Measurements from ENCODE around the gene ZNF169.
"Not testable (repeated sequence)": the region's sequence is repeated elsewhere in the genome, so short reads cannot be mapped to it uniquely, and the experiment has no call there.

The ZNF169 gene

DNA sequence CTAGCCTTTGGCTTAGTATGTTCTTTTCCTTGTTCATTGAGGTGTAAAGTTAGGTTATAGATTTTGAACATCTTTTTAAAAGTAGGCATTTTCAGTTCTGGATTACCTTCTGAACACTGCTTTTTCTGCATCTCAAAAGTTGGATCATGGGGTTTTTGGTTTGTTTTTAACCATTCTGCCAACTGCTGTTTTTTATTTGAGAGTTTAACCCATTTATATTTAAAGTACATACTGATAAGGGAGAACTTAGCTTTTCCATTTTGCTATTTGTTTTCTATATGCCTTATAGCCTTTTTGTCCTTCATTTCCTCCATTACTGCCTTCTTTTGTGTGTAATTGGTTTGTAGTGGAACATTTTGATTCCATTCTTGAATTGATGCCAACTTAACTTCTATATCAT is 30.5 kb upstream of the ZNF169 start:
- no peak overlapping the region for H2AFZ ChIP-seq (ENCODE audit: low read length)
- no peak overlapping the region for H3K4me3 ChIP-seq (ENCODE audit: low read length)
- no peak overlapping the region for H3K9ac ChIP-seq (ENCODE audit: low read length)
- no peaks in the 10 kb centered on the region for H3K4me1 ChIP-seq (ENCODE audit: low read length)
- H3K9me2 ChIP-seq (replicated peaks; ENCODE audit: insufficient read depth, low read length) = no peaks in the 10 kb centered on the region
- H3F3A ChIP-seq (ENCODE audit: insufficient read depth, low read length) = no peaks in the 10 kb centered on the region
- no peaks in the 10 kb centered on the region for H4K20me1 ChIP-seq (ENCODE audit: insufficient read depth, low read length)
- no peaks in the 10 kb centered on the region for H3K36me3 ChIP-seq (replicated peaks; ENCODE audit: insufficient read depth, low read length)
- H3K79me2 ChIP-seq (ENCODE audit: low read length) = no peaks in the 10 kb centered on the region
- no peak overlapping the region for H3K4me2 ChIP-seq (ENCODE audit: low read depth, low read length)
- H3K9me3 ChIP-seq (replicated peaks; ENCODE audit: insufficient read depth, low read length) = no peaks in the 10 kb centered on the region
- TF ChIP-seq EZH2phosphoT487 (IDR thresholded peaks at IDR 0.05; ENCODE audit: low read length) (no peak), EZH2 (optimal IDR thresholded peaks at IDR 0.05; ENCODE audit: low read depth, low read length) (no peak)
- TF ChIP-seq, protein P1, sequence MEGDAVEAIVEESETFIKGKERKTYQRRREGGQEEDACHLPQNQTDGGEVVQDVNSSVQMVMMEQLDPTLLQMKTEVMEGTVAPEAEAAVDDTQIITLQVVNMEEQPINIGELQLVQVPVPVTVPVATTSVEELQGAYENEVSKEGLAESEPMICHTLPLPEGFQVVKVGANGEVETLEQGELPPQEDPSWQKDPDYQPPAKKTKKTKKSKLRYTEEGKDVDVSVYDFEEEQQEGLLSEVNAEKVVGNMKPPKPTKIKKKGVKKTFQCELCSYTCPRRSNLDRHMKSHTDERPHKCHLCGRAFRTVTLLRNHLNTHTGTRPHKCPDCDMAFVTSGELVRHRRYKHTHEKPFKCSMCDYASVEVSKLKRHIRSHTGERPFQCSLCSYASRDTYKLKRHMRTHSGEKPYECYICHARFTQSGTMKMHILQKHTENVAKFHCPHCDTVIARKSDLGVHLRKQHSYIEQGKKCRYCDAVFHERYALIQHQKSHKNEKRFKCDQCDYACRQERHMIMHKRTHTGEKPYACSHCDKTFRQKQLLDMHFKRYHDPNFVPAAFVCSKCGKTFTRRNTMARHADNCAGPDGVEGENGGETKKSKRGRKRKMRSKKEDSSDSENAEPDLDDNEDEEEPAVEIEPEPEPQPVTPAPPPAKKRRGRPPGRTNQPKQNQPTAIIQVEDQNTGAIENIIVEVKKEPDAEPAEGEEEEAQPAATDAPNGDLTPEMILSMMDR (IDR thresholded peaks at IDR 0.05; ENCODE audit: low read length) = no peak
- DNase-seq = no peak
- no peaks in the 10 kb centered on the region for H3K27me3 ChIP-seq (replicated peaks; ENCODE audit: insufficient read depth, low read length)
- H3K27ac ChIP-seq (ENCODE audit: low read length) = no peak overlapping the region

DNA sequence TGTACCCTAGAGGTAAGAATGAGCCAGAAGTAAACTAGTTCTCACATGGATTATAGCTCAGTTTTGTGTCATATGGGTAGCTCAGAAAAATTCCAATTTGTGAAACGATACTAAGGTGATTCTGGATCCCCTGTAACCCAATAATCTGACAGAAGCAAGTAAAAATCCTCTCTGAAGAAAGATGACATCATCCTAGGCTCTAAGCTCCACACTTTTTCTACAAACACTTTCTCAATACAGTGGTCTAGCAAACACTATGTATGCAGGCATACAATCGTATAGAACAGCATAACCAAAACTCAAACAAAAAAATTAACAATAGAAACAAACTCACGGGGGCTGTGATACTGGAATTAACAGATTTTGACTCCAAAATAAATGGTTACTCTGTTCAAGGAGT is 26.7 kb upstream of the ZNF169 start:
- H3K9me3 ChIP-seq (replicated peaks; ENCODE audit: insufficient read depth, low read length) = no peaks in the 10 kb centered on the region
- no peaks in the 10 kb centered on the region for H3K4me1 ChIP-seq (ENCODE audit: low read length)
- no peak for TF ChIP-seq EZH2 (optimal IDR thresholded peaks at IDR 0.05; ENCODE audit: low read depth, low read length)
- TF ChIP-seq EZH2phosphoT487 (IDR thresholded peaks at IDR 0.05; ENCODE audit: low read length) = no peak
- TF ChIP-seq, protein P1 (IDR thresholded peaks at IDR 0.05; ENCODE audit: low read length) = no peak
- H4K20me1 ChIP-seq (ENCODE audit: insufficient read depth, low read length) = no peaks in the 10 kb centered on the region
- H3K36me3 ChIP-seq (replicated peaks; ENCODE audit: insufficient read depth, low read length) = no peaks in the 10 kb centered on the region
- H3K27ac ChIP-seq (ENCODE audit: low read length) = no peak overlapping the region
- H3K9ac ChIP-seq (ENCODE audit: low read length) = no peak overlapping the region
- H3K4me2 ChIP-seq (ENCODE audit: low read depth, low read length) = no peak overlapping the region
- DNase-seq = no peak
- no peaks in the 10 kb centered on the region for H3K9me2 ChIP-seq (replicated peaks; ENCODE audit: insufficient read depth, low read length)
- H3K27me3 ChIP-seq (replicated peaks; ENCODE audit: insufficient read depth, low read length) = no peaks in the 10 kb centered on the region
- H3K79me2 ChIP-seq (ENCODE audit: low read length) = no peaks in the 10 kb centered on the region
- no peak overlapping the region for H2AFZ ChIP-seq (ENCODE audit: low read length)
- H3K4me3 ChIP-seq (ENCODE audit: low read length) = no peak overlapping the region
- H3F3A ChIP-seq (ENCODE audit: insufficient read depth, low read length) = no peaks in the 10 kb centered on the region

DNA sequence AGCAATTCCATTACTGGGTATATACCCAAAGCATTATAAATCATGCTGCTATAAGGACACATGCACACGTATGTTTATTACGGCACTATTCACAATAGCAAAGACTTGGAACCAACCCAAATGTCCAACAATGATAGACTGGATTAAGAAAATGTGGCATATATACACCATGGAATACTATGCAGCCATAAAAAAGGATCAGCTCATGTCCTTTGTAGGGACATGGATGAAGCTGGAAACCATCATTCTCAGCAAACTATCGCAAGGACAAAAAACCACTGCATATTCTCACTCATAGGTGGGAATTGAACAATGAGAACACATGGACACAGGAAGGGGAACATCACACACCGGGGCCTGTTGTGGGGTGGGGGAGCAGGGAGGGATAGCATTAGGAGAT is 18.0 kb upstream of the ZNF169 start:
- not testable (repeated sequence) for H3K36me3 ChIP-seq (replicated peaks; ENCODE audit: insufficient read depth, low read length); H3K9me3 ChIP-seq (replicated peaks; ENCODE audit: insufficient read depth, low read length)

DNA sequence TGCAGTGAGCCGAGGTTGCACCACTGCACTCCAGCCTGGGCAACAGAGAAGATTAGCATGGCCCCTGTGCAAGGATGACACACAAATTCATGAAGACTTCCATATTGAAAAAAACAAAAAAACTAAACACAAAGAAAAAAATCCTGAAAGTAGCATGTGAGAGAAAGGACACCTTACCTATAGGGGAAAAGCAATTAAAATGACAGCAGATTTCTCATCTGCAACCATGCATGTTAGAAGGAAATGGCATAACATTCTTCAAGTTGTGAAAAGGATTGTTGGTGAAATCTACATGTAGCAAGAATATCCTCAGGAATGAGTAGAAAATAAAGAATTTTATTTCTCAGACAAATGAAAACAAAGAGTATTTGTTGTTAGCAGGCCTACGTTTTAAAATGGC is 13.4 kb upstream of the ZNF169 start:
- H3K4me3 ChIP-seq (ENCODE audit: low read length) = no peak overlapping the region
- no peak overlapping the region for H2AFZ ChIP-seq (ENCODE audit: low read length)
- H3K9me2 ChIP-seq (replicated peaks; ENCODE audit: insufficient read depth, low read length) = no peaks in the 10 kb centered on the region
- H3K4me2 ChIP-seq (ENCODE audit: low read depth, low read length) = no peak overlapping the region
- no peak overlapping the region for H3K27ac ChIP-seq (ENCODE audit: low read length)
- H4K20me1 ChIP-seq (ENCODE audit: insufficient read depth, low read length) = no peaks in the 10 kb centered on the region
- TF ChIP-seq EZH2phosphoT487 (IDR thresholded peaks at IDR 0.05; ENCODE audit: low read length) (no peak), EZH2 (optimal IDR thresholded peaks at IDR 0.05; ENCODE audit: low read depth, low read length) (no peak)
- TF ChIP-seq, protein P1 (IDR thresholded peaks at IDR 0.05; ENCODE audit: low read length) = no peak
- H3K4me1 ChIP-seq (ENCODE audit: low read length) = no peaks in the 10 kb centered on the region
- H3K79me2 ChIP-seq (ENCODE audit: low read length) = no peaks in the 10 kb centered on the region
- no peaks in the 10 kb centered on the region for H3K36me3 ChIP-seq (replicated peaks; ENCODE audit: insufficient read depth, low read length)
- DNase-seq = no peak
- H3K27me3 ChIP-seq (replicated peaks; ENCODE audit: insufficient read depth, low read length) = no peaks in the 10 kb centered on the region
- H3K9ac ChIP-seq (ENCODE audit: low read length) = no peak overlapping the region
- H3K9me3 ChIP-seq (replicated peaks; ENCODE audit: insufficient read depth, low read length) = no peaks in the 10 kb centered on the region
- no peaks in the 10 kb centered on the region for H3F3A ChIP-seq (ENCODE audit: insufficient read depth, low read length)

More for the DNA sequence above, 18.0 kb upstream of the ZNF169 start:
- not testable (repeated sequence) for H3K9ac ChIP-seq (ENCODE audit: low read length); H4K20me1 ChIP-seq (ENCODE audit: insufficient read depth, low read length); H3F3A ChIP-seq (ENCODE audit: insufficient read depth, low read length); H3K4me2 ChIP-seq (ENCODE audit: low read depth, low read length); H3K9me2 ChIP-seq (replicated peaks; ENCODE audit: insufficient read depth, low read length); H3K27ac ChIP-seq (ENCODE audit: low read length); H3K79me2 ChIP-seq (ENCODE audit: low read length); H3K27me3 ChIP-seq (replicated peaks; ENCODE audit: insufficient read depth, low read length); H3K4me1 ChIP-seq (ENCODE audit: low read length); H3K4me3 ChIP-seq (ENCODE audit: low read length); DNase-seq; H2AFZ ChIP-seq (ENCODE audit: low read length)
